Suprapubic skin (tissue), 4 donors: ENCODE results near the gene YTHDF2.

Experiments used
- CTCF ChIP-seq, 2 donors: fragments of 200-600 bp in 1 of 2; fragments of 450-650 bp in 1 of 2; sonication (generic) in 1 of 2; IDR thresholded peaks; one replicate each; pipeline ENCODE4 v1.5.1; 2016 to 2019; ENCODE audit warnings: antibody characterized with exemption in 2 of 2, mild to moderate bottlenecking in 1 of 2, moderate library complexity in 1 of 2
- EP300 ChIP-seq: sonication (generic); formaldehyde crosslinking; IDR thresholded peaks from one replicate; pipeline ENCODE4 v1.6.1; 2017; ENCODE audit warnings: antibody characterized with exemption
- POLR2A ChIP-seq, 2 donors: fragments of 450-650 bp; IDR thresholded peaks; one replicate each; pipeline ENCODE4 v1.6.1; 2017; ENCODE audit warnings: antibody characterized with exemption in 2 of 2, mild to moderate bottlenecking in 2 of 2, moderate library complexity in 2 of 2
- POLR2AphosphoS5 ChIP-seq, 3 donors: sonication (generic); formaldehyde crosslinking; IDR thresholded peaks; one replicate each; pipeline ENCODE4 v1.6.1; 2017; ENCODE audit warnings: antibody characterized with exemption in 3 of 3

- TF ChIP-seq EP300 (no peak), POLR2AphosphoS5 (IDR thresholded peaks at IDR 0.05) (no peak), CTCF (IDR thresholded peaks at IDR 0.05) (no peak), POLR2A (IDR thresholded peaks at IDR 0.05) (no peak)
Measured at GRCh38 chr1:28719332-28719619, 17.5 kb upstream of the YTHDF2 start.
